ENCODE data around the gene HPN.
"Not testable (repeated sequence)": the region's sequence is repeated elsewhere in the genome, so short reads cannot be mapped to it uniquely, and the experiment has no call there.

HPN gene

DNA sequence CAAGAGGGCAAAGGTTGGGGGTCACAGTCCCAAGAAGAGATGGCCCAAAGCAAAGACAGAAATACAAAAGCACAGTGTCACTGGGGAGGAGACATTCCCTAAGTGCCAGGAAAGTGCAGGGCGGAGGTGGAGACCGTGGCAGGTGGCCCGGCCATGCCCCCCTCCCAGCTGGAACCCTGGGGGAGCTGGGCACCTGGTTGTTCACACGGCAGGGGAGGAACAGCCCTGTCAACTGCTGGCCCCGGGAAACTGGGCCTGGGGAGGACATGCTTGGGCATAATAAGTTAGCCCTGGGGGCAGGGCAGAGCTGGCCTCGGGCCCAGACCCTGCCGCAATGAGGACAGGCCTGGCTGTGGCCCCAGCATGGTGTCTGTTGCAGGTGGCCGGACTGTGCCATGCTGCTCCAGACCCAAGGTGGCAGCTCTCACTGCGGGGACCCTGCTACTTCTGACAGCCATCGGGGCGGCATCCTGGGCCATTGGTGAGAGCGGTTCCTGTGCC is 7.4 kb downstream of the HPN start:
- no peak for TF ChIP-seq FOXA1 (IDR thresholded peaks at IDR 0.05)
- CTCF ChIA-PET: no interaction called here
- POLR2A ChIA-PET: no interaction called here

DNA sequence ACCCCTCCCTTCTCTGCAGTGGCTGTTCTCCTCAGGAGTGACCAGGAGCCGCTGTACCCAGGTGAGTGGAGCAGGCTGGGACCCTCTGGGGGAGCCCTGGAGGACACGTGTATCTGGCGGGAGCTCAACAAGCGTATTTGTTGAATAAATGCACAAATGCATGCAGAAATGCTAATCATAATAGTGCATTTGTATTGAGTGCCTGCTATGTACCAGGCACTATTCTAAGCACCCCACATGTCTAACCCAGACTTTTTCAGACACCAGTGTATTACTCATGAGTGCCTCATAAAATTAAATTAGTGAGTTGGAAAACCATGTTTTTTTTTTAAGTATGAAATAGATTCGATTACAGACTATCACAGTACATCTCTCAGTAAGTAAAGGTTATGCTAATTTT is 7.9 kb downstream of the HPN start:
- POLR2A ChIA-PET: no interaction called here
- TF ChIP-seq ELF4 (IDR thresholded peaks at IDR 0.05) (no peak), HDGF (IDR thresholded peaks at IDR 0.05; ENCODE audit: borderline replicate concordance) (no peak), FOXK2 (IDR thresholded peaks at IDR 0.05) (no peak), ZNF384 (IDR thresholded peaks at IDR 0.05) (no peak), SUZ12 (IDR thresholded peaks at IDR 0.05) (no peak), ARNT (IDR thresholded peaks at IDR 0.05) (no peak), L3MBTL2 (conservative IDR thresholded peaks at IDR 0.05) (no peak), LEF1 (IDR thresholded peaks at IDR 0.05; ENCODE audit: borderline replicate concordance) (no peak), TARDBP (IDR thresholded peaks at IDR 0.05) (no peak), FOXA1 (IDR thresholded peaks at IDR 0.05) (no peak), FOXM1 (IDR thresholded peaks at IDR 0.05; ENCODE audit: borderline replicate concordance) (no peak), BHLHE40 (IDR thresholded peaks at IDR 0.05; ENCODE audit: borderline replicate concordance) (no peak), SP1 (IDR thresholded peaks at IDR 0.05) (no peak), CTBP1 (IDR thresholded peaks at IDR 0.05; ENCODE audit: borderline replicate concordance) (no peak), NFRKB (IDR thresholded peaks at IDR 0.05) (no peak)
- TF ChIP-seq, protein P1, sequence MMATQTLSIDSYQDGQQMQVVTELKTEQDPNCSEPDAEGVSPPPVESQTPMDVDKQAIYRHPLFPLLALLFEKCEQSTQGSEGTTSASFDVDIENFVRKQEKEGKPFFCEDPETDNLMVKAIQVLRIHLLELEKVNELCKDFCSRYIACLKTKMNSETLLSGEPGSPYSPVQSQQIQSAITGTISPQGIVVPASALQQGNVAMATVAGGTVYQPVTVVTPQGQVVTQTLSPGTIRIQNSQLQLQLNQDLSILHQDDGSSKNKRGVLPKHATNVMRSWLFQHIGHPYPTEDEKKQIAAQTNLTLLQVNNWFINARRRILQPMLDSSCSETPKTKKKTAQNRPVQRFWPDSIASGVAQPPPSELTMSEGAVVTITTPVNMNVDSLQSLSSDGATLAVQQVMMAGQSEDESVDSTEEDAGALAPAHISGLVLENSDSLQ (IDR thresholded peaks at IDR 0.05): no peak
- DNase-seq (ENCODE audit: extremely low spot score): no peak
- CTCF ChIA-PET: no interaction called here

More for the DNA sequence above, 7.4 kb downstream of the HPN start:
- DNase-seq (ENCODE audit: extremely low spot score): no peak

DNA sequence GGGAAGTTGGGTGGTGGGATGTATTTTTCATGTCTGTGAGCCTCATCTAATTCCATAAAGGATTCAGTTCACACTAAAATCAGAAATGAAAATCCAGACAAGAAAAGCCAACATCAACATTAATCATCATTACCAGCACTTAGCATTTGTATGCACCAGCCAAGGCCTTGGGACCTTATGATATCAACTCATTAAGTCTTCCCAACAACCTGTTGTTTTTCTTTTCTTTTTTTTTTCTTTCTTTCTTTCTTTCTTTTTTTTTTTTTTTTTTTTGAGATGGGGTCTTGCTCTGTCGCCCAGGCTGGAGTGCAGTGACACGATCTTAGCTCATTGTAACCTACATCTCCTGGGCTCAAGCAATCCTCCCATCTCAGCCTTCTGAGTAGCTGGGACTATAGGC is 9.1 kb downstream of the HPN start:
- DNase-seq (ENCODE audit: extremely low spot score); POLR2A ChIA-PET; CTCF ChIA-PET: not testable (repeated sequence)

DNA sequence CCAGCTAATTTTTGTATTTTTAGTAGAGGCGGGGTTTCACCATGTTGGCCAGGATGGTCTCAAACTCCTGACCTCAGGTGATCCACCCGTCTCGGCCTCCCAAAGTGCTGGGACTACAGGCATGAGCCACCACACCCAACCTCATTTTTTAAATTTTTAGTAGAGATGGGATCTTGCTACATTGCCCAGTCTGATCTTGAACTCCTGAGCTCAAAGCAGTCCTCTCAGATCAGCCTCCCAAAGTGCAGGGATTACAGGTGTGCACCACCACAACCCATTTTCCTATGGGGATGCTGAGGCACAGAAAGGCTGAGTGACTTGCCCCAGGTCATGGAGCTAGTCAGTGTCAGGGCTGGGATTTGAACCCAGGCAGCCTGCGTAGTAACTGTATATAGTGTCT is 9.7 kb downstream of the HPN start:
- POLR2A ChIA-PET; DNase-seq (ENCODE audit: extremely low spot score): not testable (repeated sequence)
- CTCF ChIA-PET: interaction anchor here (0.5 kb wide), 1 partner anchor 16 kb away, joined by 3 read pairs; no protein-coding TSS in a partner anchor

DNA sequence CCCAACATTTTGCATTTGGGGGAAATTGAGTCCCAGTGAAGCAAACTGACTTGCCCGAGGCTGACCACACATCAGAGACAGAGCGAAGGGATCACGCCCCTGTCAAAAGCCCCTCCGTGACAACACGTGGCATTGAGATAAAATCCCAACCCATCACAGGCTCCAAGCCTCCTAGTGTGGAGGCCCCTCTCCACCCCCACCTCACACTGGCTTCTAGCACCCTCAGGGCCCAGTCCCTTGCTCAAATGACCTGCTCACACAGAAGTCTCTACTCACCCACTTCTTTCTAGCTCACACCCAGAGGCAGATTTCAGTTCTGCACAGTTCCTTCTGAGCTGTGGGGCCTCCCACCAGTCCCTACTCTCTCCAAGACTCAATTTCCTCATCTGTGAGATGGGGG is 10.3 kb downstream of the HPN start:
- ChIA-PET POLR2A (no interaction called here), CTCF (interaction anchor here (0.5 kb wide), 1 partner anchor 15 kb away, joined by 3 read pairs; no protein-coding TSS in a partner anchor)
- no peak for TF ChIP-seq ARNT (IDR thresholded peaks at IDR 0.05)
- no peak for TF ChIP-seq ZNF384 (IDR thresholded peaks at IDR 0.05)
- no peak for TF ChIP-seq FOXK2 (IDR thresholded peaks at IDR 0.05)
- no peak for TF ChIP-seq FOXM1 (IDR thresholded peaks at IDR 0.05; ENCODE audit: borderline replicate concordance)
- TF ChIP-seq HDGF (IDR thresholded peaks at IDR 0.05; ENCODE audit: borderline replicate concordance): no peak
- no peak for TF ChIP-seq SP1 (IDR thresholded peaks at IDR 0.05)
- TF ChIP-seq, protein P1 (IDR thresholded peaks at IDR 0.05): no peak
- no peak for TF ChIP-seq L3MBTL2 (conservative IDR thresholded peaks at IDR 0.05)
- no peak for TF ChIP-seq TARDBP (IDR thresholded peaks at IDR 0.05)
- no peak for TF ChIP-seq SUZ12 (IDR thresholded peaks at IDR 0.05)
- no peak for TF ChIP-seq CTBP1 (IDR thresholded peaks at IDR 0.05; ENCODE audit: borderline replicate concordance)
- TF ChIP-seq BHLHE40 (IDR thresholded peaks at IDR 0.05; ENCODE audit: borderline replicate concordance): no peak
- no peak for TF ChIP-seq LEF1 (IDR thresholded peaks at IDR 0.05; ENCODE audit: borderline replicate concordance)
- DNase-seq (ENCODE audit: extremely low spot score): no peak

DNA sequence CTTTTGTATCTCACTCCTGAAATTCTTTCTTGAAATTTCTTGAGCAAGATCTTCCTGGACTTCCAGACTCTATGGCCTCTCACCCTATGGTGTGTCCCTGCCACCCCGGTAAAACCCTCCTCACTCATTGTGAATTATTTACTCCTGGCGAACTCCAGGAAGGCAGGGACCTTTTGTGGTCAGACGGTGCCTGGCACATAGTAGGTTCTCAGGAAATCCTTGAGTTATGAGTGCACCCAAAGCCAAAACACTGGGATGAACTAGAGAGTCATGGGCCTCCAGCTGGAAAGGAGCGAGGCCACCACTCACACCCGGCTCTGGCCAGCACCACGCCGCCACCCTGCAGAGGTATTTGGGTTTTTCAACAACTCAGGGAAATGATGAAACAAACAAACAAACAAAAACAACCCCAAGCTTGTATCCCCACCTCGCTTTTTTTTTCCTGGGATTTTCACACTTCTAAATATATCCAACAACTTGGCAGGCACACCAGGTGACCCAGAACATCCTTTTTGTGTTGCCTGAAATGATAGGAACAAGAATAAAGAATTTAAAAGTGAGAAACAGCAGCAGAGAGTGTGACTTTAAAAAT is 11.2 kb downstream of the HPN start:
- ChIA-PET POLR2A (no interaction called here), CTCF (no interaction called here)
- TF ChIP-seq ELF4 (IDR thresholded peaks at IDR 0.05): no peak
- no peak for TF ChIP-seq SP1 (IDR thresholded peaks at IDR 0.05)
- TF ChIP-seq FOXA1 (IDR thresholded peaks at IDR 0.05): no peak
- TF ChIP-seq SUZ12 (IDR thresholded peaks at IDR 0.05): no peak
- no peak for TF ChIP-seq L3MBTL2 (conservative IDR thresholded peaks at IDR 0.05)
- no peak for TF ChIP-seq TARDBP (IDR thresholded peaks at IDR 0.05)
- TF ChIP-seq BHLHE40 (IDR thresholded peaks at IDR 0.05; ENCODE audit: borderline replicate concordance): no peak
- TF ChIP-seq CTBP1 (IDR thresholded peaks at IDR 0.05; ENCODE audit: borderline replicate concordance): no peak
- TF ChIP-seq ZNF384 (IDR thresholded peaks at IDR 0.05): no peak
- no peak for TF ChIP-seq HDGF (IDR thresholded peaks at IDR 0.05; ENCODE audit: borderline replicate concordance)
- TF ChIP-seq, protein P1 (IDR thresholded peaks at IDR 0.05): no peak
- no peak for TF ChIP-seq ARNT (IDR thresholded peaks at IDR 0.05)
- no peak for DNase-seq (ENCODE audit: extremely low spot score)

DNA sequence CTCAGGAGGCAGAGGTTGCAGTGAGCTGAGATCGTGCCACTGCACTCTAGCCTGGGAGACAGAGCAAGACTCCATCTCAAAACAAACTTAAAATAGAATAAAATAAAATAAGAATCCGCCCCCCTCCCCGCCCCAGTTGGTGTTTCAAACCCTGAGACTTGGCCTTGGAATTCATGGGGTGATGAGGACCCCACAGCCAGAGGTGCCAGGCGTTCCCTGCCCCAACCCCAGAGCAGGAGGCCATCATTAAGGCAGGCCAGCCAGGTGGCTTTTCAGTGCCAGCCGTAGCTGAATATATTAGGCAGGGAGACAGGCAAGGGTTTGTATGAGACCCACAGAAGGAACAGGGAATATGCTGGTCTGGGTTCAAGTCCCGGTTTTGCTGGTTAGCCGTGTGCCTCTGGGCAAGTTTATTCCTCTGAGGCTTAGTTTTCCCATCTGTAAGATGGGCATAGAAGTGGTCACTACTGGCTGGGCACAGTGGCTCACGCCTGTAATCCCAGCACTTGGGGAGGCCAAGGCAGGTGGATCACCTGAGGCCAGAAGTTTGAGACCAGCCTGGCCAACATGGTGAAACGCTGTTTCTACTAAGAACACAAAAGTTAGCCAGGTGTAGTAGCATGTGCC is 12.3 kb downstream of the HPN start:
- no peak for TF ChIP-seq BHLHE40 (IDR thresholded peaks at IDR 0.05; ENCODE audit: borderline replicate concordance)
- TF ChIP-seq ZNF384 (IDR thresholded peaks at IDR 0.05): no peak
- TF ChIP-seq NFRKB (IDR thresholded peaks at IDR 0.05): no peak
- no peak for TF ChIP-seq L3MBTL2 (conservative IDR thresholded peaks at IDR 0.05)
- TF ChIP-seq, protein P1 (IDR thresholded peaks at IDR 0.05): no peak
- TF ChIP-seq ARNT (IDR thresholded peaks at IDR 0.05): no peak
- no peak for TF ChIP-seq SUZ12 (IDR thresholded peaks at IDR 0.05)
- no peak for TF ChIP-seq FOXK2 (IDR thresholded peaks at IDR 0.05)
- no peak for TF ChIP-seq ELF4 (IDR thresholded peaks at IDR 0.05)
- no peak for TF ChIP-seq SP1 (IDR thresholded peaks at IDR 0.05)
- TF ChIP-seq FOXM1 (IDR thresholded peaks at IDR 0.05; ENCODE audit: borderline replicate concordance): no peak
- no peak for TF ChIP-seq LEF1 (IDR thresholded peaks at IDR 0.05; ENCODE audit: borderline replicate concordance)
- no peak for TF ChIP-seq FOXA1 (IDR thresholded peaks at IDR 0.05)
- no peak for TF ChIP-seq CTBP1 (IDR thresholded peaks at IDR 0.05; ENCODE audit: borderline replicate concordance)
- no peak for TF ChIP-seq TARDBP (IDR thresholded peaks at IDR 0.05)
- TF ChIP-seq HDGF (IDR thresholded peaks at IDR 0.05; ENCODE audit: borderline replicate concordance): no peak
- ChIA-PET CTCF (no interaction called here), POLR2A (no interaction called here)
- DNase-seq (ENCODE audit: extremely low spot score): no peak

All from HEK293T (cell line).